Activated CD8-positive, alpha-beta memory T cell treated with anti-CD3 and anti-CD28 coated beads, Interleukin-2, amount 50 U/mL, for 48 hours (primary cell): ENCODE results near the gene RRAGD.

ENCODE experiments used
- DNase-seq: peaks from one replicate; pipeline ENCODE4 v3.0.0-alpha.2; 2020

Gene RRAGD

DNA sequence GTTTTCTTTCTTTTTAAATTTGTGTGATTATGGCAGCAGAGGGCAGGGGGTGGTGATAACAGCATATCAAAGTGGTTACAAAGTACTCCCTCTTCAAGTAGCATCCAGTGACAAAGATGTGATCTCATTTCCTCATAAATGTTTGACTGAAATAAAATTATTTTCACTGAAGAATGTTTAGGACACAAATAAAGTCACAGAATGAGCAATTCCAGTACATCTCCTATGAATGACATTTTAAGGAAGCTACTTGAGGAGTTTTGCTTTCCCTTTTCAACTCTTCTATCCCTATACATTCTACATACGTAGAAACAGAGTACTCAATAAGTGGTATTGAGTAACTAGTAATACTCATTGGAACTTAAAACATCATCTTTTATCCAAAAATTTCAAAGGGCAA lies 83.1 kb downstream of the RRAGD start:
- no peak for DNase-seq

DNA sequence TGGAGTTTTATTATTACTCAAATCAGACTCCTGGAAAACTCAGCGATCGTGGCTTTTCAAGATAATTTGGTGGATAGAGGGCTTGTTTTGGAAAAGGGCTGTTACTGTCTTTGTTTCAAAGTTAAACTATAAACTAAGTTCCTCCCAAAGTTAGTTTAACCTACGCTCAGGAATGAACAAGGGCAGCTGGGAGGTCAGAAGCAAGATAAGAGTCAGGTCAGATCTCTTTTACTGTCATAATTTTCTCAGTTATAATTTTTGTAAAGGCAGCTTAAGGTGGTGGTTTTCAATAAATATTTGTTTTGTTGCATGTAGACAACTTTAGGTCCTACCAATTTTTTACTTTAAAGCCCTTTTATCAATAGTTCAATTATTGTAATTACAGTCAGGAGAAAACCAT lies 87.8 kb downstream of the RRAGD start:
- no peak for DNase-seq

- no peak for DNase-seq
These were observed 88.5 kb downstream of the RRAGD start for GRCh38 chr6:89323511-89323971.

DNA sequence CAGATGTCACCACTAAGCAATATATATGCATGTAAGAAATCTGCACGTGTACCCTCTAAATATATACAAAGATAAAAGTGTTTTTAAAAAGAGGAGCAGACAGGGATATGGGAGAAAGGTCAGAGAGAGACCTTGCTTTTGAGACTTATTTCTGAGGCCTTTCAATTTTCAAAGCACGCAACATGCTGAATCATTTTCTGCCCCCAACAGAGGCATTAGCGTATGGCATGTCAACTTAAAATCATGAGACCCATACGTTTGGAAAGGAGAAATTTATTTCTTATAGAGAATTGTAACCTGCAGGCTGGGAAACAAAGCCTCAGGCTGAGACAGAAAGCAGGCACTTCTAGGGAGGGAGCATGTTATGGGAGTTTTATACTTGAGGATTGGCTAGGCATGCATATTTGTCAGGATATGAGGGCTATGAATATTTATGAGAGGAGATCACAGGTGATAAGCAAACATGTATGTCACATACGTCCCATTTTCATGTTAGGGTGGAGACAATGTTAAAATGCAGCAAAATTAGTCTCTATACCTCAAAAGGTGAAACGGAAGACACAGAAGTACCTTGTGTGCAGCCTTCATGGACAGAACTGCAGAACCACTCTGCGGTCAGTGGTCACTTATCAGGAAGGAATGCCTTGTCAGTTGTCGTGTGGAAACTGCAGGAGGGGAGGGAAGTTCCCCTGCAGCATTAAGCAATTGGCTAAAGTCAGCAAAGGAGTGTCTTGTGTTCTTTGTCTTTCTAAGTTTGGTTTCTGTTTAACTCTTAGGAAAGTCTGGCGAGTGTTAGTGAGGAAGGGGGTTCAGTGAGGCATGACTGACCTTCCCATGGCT lies 90.7 kb downstream of the RRAGD start:
- DNase-seq = no peak

- no peak for DNase-seq
These were observed 92.0 kb downstream of the RRAGD start for GRCh38 chr6:89320012-89320559.

GRCh38 chr6:89317067-89317466 lies 95.0 kb downstream of the RRAGD start:
- DNase-seq = no peak

DNA sequence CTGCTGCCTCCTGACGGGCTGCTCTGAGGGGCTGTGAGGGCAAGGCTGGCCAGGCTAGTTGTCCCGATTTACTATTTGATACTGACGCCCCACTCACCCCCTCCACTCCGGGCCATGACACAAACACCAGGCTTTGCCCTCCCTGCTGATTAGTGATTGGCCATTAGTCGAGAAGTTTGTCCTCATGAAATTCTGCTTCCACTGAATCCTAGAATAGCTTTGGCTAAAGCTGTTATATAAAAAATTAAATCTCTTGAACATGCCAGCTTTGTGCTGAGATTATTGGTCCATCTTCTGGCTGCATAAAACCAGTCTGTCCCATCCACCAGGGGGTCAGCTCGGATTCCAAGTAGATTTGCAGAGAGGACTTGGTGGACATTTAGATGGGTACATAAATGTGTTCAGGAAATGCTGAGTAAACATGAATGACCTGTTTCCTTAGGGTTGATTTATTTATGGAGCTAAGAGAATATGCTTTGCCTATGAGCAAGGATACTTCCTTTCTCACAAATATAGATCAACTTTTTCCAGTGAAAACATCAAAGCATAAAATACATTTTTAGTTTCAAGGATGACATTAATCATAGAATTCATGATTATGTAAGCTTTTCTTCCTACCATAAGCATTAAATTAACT lies 96.7 kb downstream of the RRAGD start, which contains the start of gene GABRR2:
Gene GABRR2, minus strand, starts transcription at position 51 of the 637 bp plus-strand sequence. CDS start 134 bp downstream, outside the sequence.
- no peak for DNase-seq

DNA sequence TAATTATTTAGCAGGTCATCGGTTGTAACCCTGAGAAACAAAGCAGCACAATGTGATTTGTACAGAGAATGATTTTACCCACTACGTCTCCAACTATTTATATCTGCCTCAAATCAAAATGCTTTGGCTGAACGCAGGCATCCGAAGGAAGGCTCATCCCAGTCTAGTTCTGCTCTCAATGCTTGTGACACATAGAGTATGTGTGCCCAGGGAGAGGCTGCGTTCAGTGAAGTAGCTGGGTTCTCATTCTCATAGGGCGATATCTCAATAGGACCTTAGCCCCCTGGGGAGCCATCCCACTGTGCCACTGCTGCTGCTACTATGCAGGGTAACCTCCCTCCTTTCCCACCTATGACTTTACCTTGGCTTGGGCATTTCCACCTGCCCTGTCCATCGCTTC lies 97.4 kb downstream of the RRAGD start:
- DNase-seq = no peak
